Hepatocyte (in vitro differentiated cells): ENCODE results near the gene MICAL2. TPM values are rescaled to one million over a fixed set of nuclear protein-coding genes. Genes with fewer than 3 reads are reported as not detected.

Experiments used
- DNase-seq: peaks from one replicate; pipeline ENCODE4 v3.0.0-alpha.2; 2016; ENCODE audit warnings: low spot score
- H2AFZ ChIP-seq: fragments of 200-600 bp; sonication (generic); 2 replicates; pipeline ENCODE4 v1.6.0; 2016; ENCODE audit warnings: antibody characterized with exemption, mild to moderate bottlenecking
- H3K27ac ChIP-seq: fragments of 200-600 bp; sonication (generic); 2 replicates; pipeline ENCODE4 v1.5.1; 2016; ENCODE audit warnings: mild to moderate bottlenecking
- H3K27me3 ChIP-seq: fragments of 200-600 bp; sonication (generic); 2 replicates; pipeline ENCODE4 v1.6.1; 2016
- H3K36me3 ChIP-seq: fragments of 200-600 bp; sonication (generic); replicated peaks from 2 replicates; pipeline ENCODE4 v1.5.1; 2016; ENCODE audit warnings: low read depth; ENCODE audit not compliant: insufficient read depth
- H3K4me1 ChIP-seq: fragments of 200-600 bp; sonication (generic); 2 replicates; pipeline ENCODE4 v1.5.1; 2016; ENCODE audit warnings: mild to moderate bottlenecking, moderate library complexity; ENCODE audit not compliant: insufficient read depth
- H3K4me2 ChIP-seq: fragments of 200-600 bp; sonication (generic); 2 replicates; pipeline ENCODE4 v1.6.0; 2016
- H3K4me3 ChIP-seq: fragments of 200-600 bp; sonication (generic); 2 replicates; pipeline ENCODE4 v1.5.1; 2016; ENCODE audit warnings: mild to moderate bottlenecking
- H3K79me2 ChIP-seq: fragments of 200-600 bp; sonication (generic); 2 replicates; pipeline ENCODE4 v1.6.0; 2017; ENCODE audit warnings: mild to moderate bottlenecking
- H3K9me2 ChIP-seq: fragments of 200-600 bp; sonication (generic); replicated peaks from 2 replicates; pipeline ENCODE4 v1.6.0; 2017; ENCODE audit warnings: mild to moderate bottlenecking; ENCODE audit not compliant: insufficient read depth
- H3K9me3 ChIP-seq: fragments of 200-600 bp; sonication (generic); 2 replicates; pipeline ENCODE4 v1.5.1; 2016; ENCODE audit warnings: low read depth, mild to moderate bottlenecking
- H4K20me1 ChIP-seq: fragments of 200-600 bp; sonication (generic); 2 replicates; pipeline ENCODE4 v1.6.0; 2016; ENCODE audit warnings: mild to moderate bottlenecking; ENCODE audit not compliant: insufficient read depth, poor library complexity, severe bottlenecking
- CTCF ChIP-seq: fragments of 200-600 bp; sonication (generic); IDR thresholded peaks from 2 replicates; pipeline ENCODE4 v1.5.1; 2016; ENCODE audit warnings: antibody characterized with exemption, mild to moderate bottlenecking; ENCODE audit not compliant: poor library complexity
- EZH2 ChIP-seq: fragments of 200-600 bp; sonication (generic); IDR thresholded peaks from 2 replicates; pipeline ENCODE4 v1.6.1; 2016; ENCODE audit warnings: antibody characterized with exemption, mild to moderate bottlenecking, borderline replicate concordance
- EZH2phosphoT487 ChIP-seq: fragments of 200-600 bp; sonication (generic); IDR thresholded peaks from one replicate; pipeline ENCODE4 v1.6.1; 2018; ENCODE audit warnings: antibody characterized with exemption, mild to moderate bottlenecking, low read depth, moderate library complexity; ENCODE audit not compliant: unreplicated experiment, severe bottlenecking
- whole genome bisulfite sequencing: methylation state at CpG from one replicate; pipeline ENCODE4 v1.1.6; 2016; ENCODE audit warnings: low lambda C conversion rate; ENCODE audit errors: missing lambda C conversion rate; 5-methylcytosine and 5-hydroxymethylcytosine counted together
- polyA plus RNA-seq: library from polyadenylated mRNA; unstranded; fragments of >200 nt; fragmentation: Nextera tagmentation; extraction: Ambion mirVana; gene quantifications from 2 replicates; pipeline ENCODE4 v1.2.1, GENCODE V29; 2016
- total RNA-seq: library from RNA; depleted of rRNA; stranded (reverse); fragments of >200 nt; gene quantifications from 2 replicates; pipeline ENCODE4 v1.2.3, GENCODE V29; 2014

MICAL2 gene
- total and polyA plus RNA-seq, 2 experiments from 2014 or later = 36.8 to 56.0 TPM

DNA sequence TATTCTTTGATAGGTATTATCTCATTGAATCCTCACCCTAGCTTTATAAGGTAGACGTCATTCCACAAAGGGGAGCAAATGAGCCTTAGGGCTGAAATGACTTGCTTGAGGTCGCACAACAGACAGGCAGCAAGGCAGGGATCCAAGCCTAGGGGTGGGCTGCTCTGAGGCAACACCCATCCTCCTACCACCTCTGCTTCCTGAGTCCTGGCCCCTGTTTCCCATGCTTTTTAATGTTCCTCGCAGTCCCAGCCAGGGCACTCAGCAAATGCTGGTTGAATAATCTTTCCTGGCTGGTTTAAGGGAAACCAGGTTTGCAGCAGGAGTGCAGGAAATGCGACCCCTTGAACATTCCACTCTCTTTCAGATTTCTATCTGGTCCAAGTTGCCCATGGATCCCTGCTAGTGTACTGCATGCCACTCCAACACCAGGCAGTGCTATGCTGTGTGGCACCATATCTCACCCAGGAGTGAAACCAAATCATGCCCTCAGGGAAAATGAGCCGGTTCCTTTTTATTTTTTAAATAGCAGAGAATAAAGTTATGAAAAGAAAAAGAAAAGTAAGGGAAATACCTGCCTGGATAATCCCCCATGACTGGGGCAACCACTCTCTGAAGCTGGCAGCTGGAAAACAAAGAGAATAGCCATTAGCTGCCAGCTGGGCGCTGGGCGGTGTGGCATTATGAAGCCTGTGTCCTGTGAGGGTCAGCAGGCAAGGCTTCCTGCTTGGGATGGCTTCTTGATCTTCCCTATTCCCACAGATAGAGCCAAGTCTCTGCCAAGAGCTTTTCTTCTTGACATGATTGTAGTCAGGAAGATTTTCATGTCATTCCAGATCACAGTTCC is 21.8 kb downstream of the MICAL2 start:
- Histone ChIP-seq H3K79me2 (peaks cover 48% of the 10 kb centered on the region), H2AFZ (no peak overlapping the region), H4K20me1 (no peaks in the 10 kb centered on the region), H3K4me1 (no peaks in the 10 kb centered on the region), H3K9me3 (no peaks in the 10 kb centered on the region), H3K4me3 (no peak overlapping the region), H3K27me3 (no peaks in the 10 kb centered on the region), H3K27ac (no peak overlapping the region), H3K4me2 (no peak overlapping the region), H3K9me2 (no peaks in the 10 kb centered on the region), H3K36me3 (no peaks in the 10 kb centered on the region)
- TF ChIP-seq EZH2phosphoT487 (no peak), EZH2 (no peak)
- DNase-seq = no peak
- 83% methylated on average over 7 of the region's 7 CpGs for WGBS

- no peaks in the 10 kb centered on the region for H3K9me2 ChIP-seq
- no peak overlapping the region for H3K4me3 ChIP-seq
- 98% methylated on average over 2 of the region's 2 CpGs for WGBS
- DNase-seq = no peak
- no peak overlapping the region for H3K4me2 ChIP-seq
- no peaks in the 10 kb centered on the region for H3K36me3 ChIP-seq
- no peaks in the 10 kb centered on the region for H3K4me1 ChIP-seq
- peaks cover 48% of the 10 kb centered on the region for H3K79me2 ChIP-seq
- TF ChIP-seq EZH2 (no peak), CTCF (no peak), EZH2phosphoT487 (no peak)
- no peaks in the 10 kb centered on the region for H4K20me1 ChIP-seq
- no peak overlapping the region for H2AFZ ChIP-seq
- no peaks in the 10 kb centered on the region for H3K9me3 ChIP-seq
- no peak overlapping the region for H3K27ac ChIP-seq
- no peaks in the 10 kb centered on the region for H3K27me3 ChIP-seq
Observed at GRCh38 chr11:12132790-12133145, 22.4 kb downstream of the MICAL2 start.

- H2AFZ ChIP-seq = no peak overlapping the region
- H3K36me3 ChIP-seq = no peaks in the 10 kb centered on the region
- no peaks in the 10 kb centered on the region for H3K9me2 ChIP-seq
- peaks cover 48% of the 10 kb centered on the region for H3K79me2 ChIP-seq
- H3K4me2 ChIP-seq = no peak overlapping the region
- no peak overlapping the region for H3K27ac ChIP-seq
- peaks cover 2% of the 10 kb centered on the region for H3K4me1 ChIP-seq
- 94% methylated on average over 5 of the region's 5 CpGs for WGBS
- H4K20me1 ChIP-seq = no peaks in the 10 kb centered on the region
- no peak for DNase-seq
- H3K4me3 ChIP-seq = no peak overlapping the region
- TF ChIP-seq EZH2phosphoT487 (no peak), EZH2 (no peak), CTCF (no peak)
- H3K9me3 ChIP-seq = no peaks in the 10 kb centered on the region
- no peaks in the 10 kb centered on the region for H3K27me3 ChIP-seq
Observed at GRCh38 chr11:12133547-12134235, 23.3 kb downstream of the MICAL2 start.

- no peaks in the 10 kb centered on the region for H3K36me3 ChIP-seq
- H3K4me2 ChIP-seq = no peak overlapping the region
- H3K27me3 ChIP-seq = no peaks in the 10 kb centered on the region
- no peaks in the 10 kb centered on the region for H4K20me1 ChIP-seq
- TF ChIP-seq EZH2phosphoT487 (no peak), EZH2 (no peak), CTCF (no peak)
- DNase-seq = no peak
- H3K9me2 ChIP-seq = no peaks in the 10 kb centered on the region
- peaks cover 48% of the 10 kb centered on the region for H3K79me2 ChIP-seq
- H2AFZ ChIP-seq = no peak overlapping the region
- H3K27ac ChIP-seq = no peak overlapping the region
- WGBS = 86% methylated on average over 4 of the region's 4 CpGs
- peaks cover 6% of the 10 kb centered on the region for H3K4me1 ChIP-seq
- H3K4me3 ChIP-seq = no peak overlapping the region
- H3K9me3 ChIP-seq = no peaks in the 10 kb centered on the region
Observed at GRCh38 chr11:12134236-12134585, 23.8 kb downstream of the MICAL2 start.
